ENCODE data around the gene CNOT4.
A peak's percentile ranks its signal among the peaks of the same experiment; 100 is the strongest.

CNOT4 gene, protein sequence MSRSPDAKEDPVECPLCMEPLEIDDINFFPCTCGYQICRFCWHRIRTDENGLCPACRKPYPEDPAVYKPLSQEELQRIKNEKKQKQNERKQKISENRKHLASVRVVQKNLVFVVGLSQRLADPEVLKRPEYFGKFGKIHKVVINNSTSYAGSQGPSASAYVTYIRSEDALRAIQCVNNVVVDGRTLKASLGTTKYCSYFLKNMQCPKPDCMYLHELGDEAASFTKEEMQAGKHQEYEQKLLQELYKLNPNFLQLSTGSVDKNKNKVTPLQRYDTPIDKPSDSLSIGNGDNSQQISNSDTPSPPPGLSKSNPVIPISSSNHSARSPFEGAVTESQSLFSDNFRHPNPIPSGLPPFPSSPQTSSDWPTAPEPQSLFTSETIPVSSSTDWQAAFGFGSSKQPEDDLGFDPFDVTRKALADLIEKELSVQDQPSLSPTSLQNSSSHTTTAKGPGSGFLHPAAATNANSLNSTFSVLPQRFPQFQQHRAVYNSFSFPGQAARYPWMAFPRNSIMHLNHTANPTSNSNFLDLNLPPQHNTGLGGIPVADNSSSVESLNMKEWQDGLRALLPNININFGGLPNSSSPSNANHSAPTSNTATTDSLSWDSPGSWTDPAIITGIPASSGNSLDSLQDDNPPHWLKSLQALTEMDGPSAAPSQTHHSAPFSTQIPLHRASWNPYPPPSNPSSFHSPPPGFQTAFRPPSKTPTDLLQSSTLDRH

GRCh38 chr7:135509839-135510591 lies at the start of gene CNOT4:
Gene CNOT4, minus strand, starts transcription at chr7:135510102. Its CDS starts 71,771 bp downstream, at chr7:135438331.
- peak; percentile 97 for DNase-seq

GRCh38 chr7:135558881-135559280 lies 49.0 kb upstream of the CNOT4 start:
- DNase-seq: no peak

DNA sequence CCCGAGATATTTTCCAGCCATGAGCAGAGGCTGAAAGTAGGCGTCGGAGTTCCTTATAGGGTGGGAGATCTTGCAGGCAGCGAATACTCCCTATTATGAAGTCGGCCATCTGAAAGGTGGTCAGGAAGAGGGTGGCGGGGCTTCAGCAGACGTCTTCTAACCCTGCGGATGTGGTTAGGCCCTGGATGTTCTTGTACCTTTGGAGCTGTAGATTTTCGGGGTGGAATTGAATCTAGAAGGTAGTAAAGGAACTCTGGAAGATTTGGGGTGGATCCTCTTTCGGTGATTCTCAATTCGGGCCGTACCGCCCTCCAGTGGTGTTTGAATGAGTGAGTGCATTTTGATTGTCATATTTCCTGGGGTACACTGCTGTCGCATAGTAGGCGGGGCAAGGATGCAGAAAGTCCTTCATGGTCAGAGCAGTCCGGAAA lies 48.5 kb upstream of the CNOT4 start:
- DNase-seq: peak; percentile 78

DNA sequence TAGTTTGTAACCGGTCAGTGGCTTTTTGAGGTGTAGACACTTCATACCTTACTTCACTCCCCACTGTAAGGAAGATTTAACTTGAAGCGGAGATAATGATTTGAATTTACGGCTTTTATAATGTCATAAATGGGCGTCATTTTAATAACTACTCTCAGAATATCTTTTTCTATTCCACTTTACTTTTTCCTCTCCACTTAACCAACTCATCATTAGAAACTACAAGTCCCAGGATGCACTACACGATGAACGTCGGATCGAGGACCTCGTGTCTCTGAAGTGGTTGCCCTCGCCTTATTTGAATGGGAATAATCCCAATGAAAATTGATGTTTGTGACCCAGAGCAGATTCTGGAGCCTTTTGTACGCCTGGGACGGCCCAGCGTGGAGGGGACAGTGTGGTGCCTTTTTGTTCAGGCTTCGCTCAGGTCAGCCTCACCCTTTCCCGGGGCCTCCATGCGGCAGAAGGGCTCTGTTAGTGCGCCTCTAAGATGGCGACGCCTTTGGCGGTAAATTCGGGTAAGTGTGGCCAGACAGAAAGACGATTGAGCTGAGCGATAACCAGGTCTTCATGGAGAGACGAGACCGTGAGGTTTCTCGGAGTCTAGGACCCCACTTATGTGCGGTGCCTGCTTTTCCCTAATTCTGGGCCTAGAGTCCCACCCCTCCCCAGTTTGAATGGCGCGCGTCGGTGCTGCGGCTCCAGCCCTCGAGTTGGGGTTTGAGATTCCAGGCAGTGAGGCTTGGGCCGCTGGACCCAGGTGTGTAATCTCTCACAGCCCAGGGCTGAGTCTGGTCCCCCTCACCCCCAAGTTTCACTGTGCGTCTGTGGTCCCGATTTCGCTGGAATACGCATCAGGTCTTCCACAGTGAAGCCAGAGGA lies 47.8 kb upstream of the CNOT4 start, which contains the start of gene NUP205:
NUP205 (plus strand) TSS at position 463 of the 882 bp plus-strand sequence; CDS start at position 491, 28 bp downstream.
- DNase-seq: peak; percentile 79

GRCh38 chr7:135553346-135553745 lies 43.4 kb upstream of the CNOT4 start:
- no peak for DNase-seq

- no peak for DNase-seq
These were observed 42.2 kb upstream of the CNOT4 start for GRCh38 chr7:135552148-135552547.

DNA sequence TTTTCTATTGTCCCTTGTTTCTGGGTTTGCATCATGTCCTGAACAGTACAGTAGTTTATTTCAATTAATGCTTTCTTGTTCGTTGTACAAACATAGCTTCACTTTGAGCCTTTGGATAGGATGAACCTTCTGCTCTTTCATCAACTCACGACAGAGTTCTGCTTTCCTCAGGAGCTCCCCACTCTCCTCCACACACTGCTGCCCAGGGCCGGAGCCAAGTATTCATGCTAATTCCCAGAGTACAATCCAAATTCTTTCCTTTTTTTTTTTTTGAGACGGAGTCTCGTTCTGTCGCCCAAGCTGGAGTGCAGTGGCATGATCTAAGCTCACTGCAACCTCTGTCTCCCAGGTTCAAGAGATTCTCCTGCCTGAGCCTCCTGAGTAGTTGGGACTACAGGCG lies 40.3 kb upstream of the CNOT4 start:
- no peak for DNase-seq

- no peak for DNase-seq
These were observed 31.1 kb upstream of the CNOT4 start for GRCh38 chr7:135541029-135541428.

GRCh38 chr7:135539629-135540028 lies 29.7 kb upstream of the CNOT4 start:
- no peak for DNase-seq

DNA sequence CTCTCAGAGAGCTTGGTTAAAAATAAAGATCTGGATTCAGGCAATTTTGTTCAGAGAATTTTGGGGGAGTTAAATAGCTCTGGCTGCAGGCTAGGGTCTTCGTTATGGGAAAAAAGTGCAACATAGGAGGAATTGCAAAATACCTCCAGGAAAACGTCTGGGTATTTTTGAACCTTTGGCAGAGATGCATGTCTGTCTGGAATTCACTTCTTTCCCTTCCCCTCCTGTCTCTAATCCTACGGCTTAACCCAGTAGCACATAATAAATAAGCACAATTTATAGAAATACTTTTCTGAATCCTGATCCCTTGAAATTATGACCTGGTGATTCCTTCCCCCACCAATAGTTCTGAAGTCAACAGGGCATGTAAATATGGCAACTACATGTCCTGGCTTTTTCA lies 28.5 kb upstream of the CNOT4 start:
- DNase-seq: no peak

- no peak for DNase-seq
These were observed 28.0 kb upstream of the CNOT4 start for GRCh38 chr7:135537905-135538304.

DNA sequence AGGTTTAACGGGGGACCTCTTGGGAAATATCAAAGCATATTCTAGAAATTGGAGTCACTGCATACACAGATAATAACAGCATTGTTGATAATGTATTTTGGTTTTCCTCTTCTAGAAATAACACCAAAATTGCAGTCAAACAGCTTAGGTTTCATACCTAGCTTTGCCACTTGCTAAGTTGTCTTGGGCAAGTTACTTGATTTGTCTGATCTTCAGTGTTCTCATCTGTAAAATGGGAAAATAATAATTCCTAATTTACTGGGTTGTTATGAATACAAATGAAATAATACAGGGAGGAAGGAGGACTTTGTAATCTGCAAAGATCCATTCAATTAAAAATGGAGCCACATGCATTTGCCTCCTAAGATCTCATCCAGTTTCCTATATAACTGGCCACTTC lies 27.6 kb upstream of the CNOT4 start:
- DNase-seq: no peak

DNA sequence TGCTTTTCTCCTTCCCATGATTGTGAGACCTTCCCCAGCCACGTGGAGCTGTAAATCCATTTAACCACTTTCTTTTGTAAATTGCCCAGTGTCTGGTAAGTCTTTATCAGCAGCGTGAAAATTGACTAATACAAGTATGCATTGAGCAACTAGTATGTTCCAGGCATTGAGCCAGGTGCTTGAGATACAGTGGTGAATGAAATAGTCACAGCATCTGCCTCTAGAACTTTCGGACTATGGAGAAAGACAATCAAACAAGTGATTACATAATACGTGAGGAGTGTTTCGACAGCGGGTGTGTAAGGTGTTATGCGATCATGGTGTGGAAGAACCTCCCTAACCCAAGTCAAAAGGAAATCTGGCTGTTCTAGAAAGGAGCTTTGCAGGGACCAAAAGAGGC lies 26.2 kb upstream of the CNOT4 start:
- no peak for DNase-seq

DNA sequence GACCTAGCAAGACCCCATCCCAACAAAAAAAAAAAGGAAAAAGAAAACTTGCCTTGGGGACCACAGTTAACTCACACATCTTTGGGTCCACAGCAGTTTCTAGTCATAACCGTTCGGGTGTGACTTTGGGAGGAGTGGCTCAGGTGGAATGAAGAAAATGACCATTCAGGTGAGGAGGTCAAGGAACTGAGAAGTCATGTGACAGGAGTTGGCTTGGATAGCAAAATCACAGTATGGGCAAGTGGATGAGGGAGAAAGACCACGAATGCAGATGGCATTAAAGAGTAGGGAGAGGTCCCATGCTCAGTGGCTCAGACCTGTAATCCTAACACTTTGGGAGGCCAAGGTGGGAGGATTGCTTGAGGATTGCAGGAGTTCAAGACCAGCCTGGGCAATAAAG lies 17.1 kb upstream of the CNOT4 start:
- no peak for DNase-seq

GRCh38 chr7:135525426-135525825 lies 15.5 kb upstream of the CNOT4 start:
- no peak for DNase-seq

- no peak for DNase-seq
These were observed 13.2 kb upstream of the CNOT4 start for GRCh38 chr7:135523146-135523545.

DNA sequence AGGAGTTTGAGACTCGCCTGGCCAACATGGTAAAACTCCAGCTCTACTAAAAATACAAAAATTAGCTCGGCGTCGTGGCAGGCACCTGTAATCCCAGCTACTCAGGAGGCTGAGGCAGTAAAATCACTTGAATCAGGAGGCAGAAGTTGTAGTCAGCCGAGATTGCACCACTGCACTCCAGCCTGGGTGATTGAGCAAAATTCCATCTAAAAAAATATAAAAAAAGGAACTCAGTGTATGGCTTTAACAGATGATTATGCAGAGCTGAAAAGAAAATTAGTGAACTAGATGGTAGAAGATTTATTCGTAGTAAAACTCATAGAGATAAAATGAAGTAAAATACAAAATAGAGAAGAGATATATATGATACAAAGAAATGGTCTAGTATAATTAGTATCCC lies 12.6 kb upstream of the CNOT4 start:
- DNase-seq: no peak

DNA sequence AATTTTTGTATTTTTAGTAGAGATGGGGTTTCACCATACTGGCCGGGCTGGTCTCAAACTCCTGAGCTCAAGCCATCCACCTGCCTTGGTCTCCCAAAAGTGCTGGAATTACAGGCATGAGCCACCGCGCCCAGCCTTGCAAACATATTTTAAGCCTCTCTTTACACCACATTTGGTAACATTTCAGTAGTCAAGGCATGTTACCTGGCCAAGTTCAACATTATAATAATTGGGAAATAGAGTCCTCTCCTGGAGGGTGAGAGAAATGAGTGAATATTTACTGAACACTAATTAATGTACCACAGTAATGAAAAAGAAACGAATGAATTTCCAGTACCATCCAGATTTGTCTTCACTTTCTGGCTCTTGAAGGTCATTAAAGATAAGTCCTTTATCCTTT lies 10.0 kb upstream of the CNOT4 start:
- no peak for DNase-seq

- no peak for DNase-seq
These were observed 9.4 kb upstream of the CNOT4 start for GRCh38 chr7:135519233-135519688.

DNA sequence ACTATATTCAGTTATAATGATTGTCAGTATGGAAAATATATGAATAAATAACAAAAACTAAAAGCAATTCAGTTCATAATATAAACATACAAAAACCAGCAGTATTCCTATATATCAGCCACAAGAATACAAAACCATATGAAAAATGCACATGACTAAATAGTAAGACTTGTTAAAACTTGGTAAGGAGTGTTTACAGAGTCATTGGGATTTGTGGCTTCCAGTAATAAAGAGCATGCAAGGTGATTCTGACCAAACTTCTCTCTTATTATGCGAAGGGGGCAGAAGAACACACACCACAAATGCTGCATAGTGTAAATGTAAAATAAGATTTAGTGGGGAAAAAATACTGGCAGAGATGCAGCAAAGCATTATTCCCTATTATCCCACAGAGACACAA lies 8.8 kb upstream of the CNOT4 start:
- no peak for DNase-seq

GRCh38 chr7:135517060-135517459 lies 7.2 kb upstream of the CNOT4 start:
- DNase-seq: no peak

GRCh38 chr7:135514856-135515255 lies 5.0 kb upstream of the CNOT4 start:
- no peak for DNase-seq

All from stimulated activated CD4-positive, alpha-beta T cell treated with anti-CD3 and anti-CD28 coated beads, Interleukin-15, amount 100 ng/mL, for 24 hours (primary cell).